ENCODE data around the gene PTPRR.

PTPRR gene

GRCh38 chr12:70950451-70950850 lies 29.9 kb upstream of the PTPRR start:
- Histone ChIP-seq H2AK5ac (ENCODE audit: low read length) (no peak overlapping the region), H4K12ac (ENCODE audit: low read depth, low read length) (no peak overlapping the region), H3K4me2 (ENCODE audit: low read length) (no peak overlapping the region), H2BK5ac (ENCODE audit: low read depth, low read length, poor library complexity) (no peak overlapping the region), H3K4ac (ENCODE audit: low read depth, low read length) (no peak overlapping the region), H2BK120ac (ENCODE audit: insufficient read depth, low read length, poor library complexity) (no peak overlapping the region), H3K79me2 (ENCODE audit: control insufficient read depth, insufficient read depth, low read length, poor library complexity) (no peaks in the 10 kb centered on the region), H2BK12ac (ENCODE audit: low read length) (no peak overlapping the region), H4K91ac (ENCODE audit: low read depth, low read length) (no peak overlapping the region), H3K9ac (ENCODE audit: low read length) (no peak overlapping the region), H3K18ac (ENCODE audit: low read length) (no peak overlapping the region), H3K4me1 (ENCODE audit: control insufficient read depth in 1 of 2, insufficient read depth in 2 of 2, low read length in 2 of 2) (no peaks in the 10 kb centered on the region), H3K27ac (ENCODE audit: low read depth, low read length) (no peak overlapping the region), H3K14ac (ENCODE audit: low read length) (no peak overlapping the region), H3K9me3 (ENCODE audit: insufficient read depth, low read depth, low read length) (no peaks in the 10 kb centered on the region), H2AFZ (ENCODE audit: insufficient read depth, low read length, poor library complexity) (no peak overlapping the region), H3K27me3 (ENCODE audit: insufficient read depth, low read length) (no peaks in the 10 kb centered on the region), H3K36me3 (ENCODE audit: control insufficient read depth in 1 of 2, insufficient read depth in 2 of 2, low read length in 2 of 2) (no peaks in the 10 kb centered on the region), H3K4me3 (ENCODE audit: low read depth, low read length) (no peak overlapping the region), H3K79me1 (ENCODE audit: low read length) (no peaks in the 10 kb centered on the region), H4K8ac (ENCODE audit: low read depth, low read length) (no peak overlapping the region), H3K23ac (ENCODE audit: low read length) (no peak overlapping the region)
- WGBS (ENCODE audit: extremely low coverage, insufficient coverage, insufficient read length) = no CpG with 5 or more reads among the region's 2 CpGs
- no peak for DNase-seq

- H2AFZ ChIP-seq (ENCODE audit: insufficient read depth, low read length, poor library complexity) = no peak overlapping the region
- no peak overlapping the region for H3K23ac ChIP-seq (ENCODE audit: low read length)
- no peaks in the 10 kb centered on the region for H3K27me3 ChIP-seq (ENCODE audit: insufficient read depth, low read length)
- no peaks in the 10 kb centered on the region for H3K79me2 ChIP-seq (ENCODE audit: control insufficient read depth, insufficient read depth, low read length, poor library complexity)
- H2BK5ac ChIP-seq (ENCODE audit: low read depth, low read length, poor library complexity) = no peak overlapping the region
- H4K8ac ChIP-seq (ENCODE audit: low read depth, low read length) = no peak overlapping the region
- no peak overlapping the region for H3K4me2 ChIP-seq (ENCODE audit: low read length)
- no peaks in the 10 kb centered on the region for H3K4me1 ChIP-seq (ENCODE audit: control insufficient read depth in 1 of 2, insufficient read depth in 2 of 2, low read length in 2 of 2)
- no peak overlapping the region for H3K4me3 ChIP-seq (ENCODE audit: low read depth, low read length)
- no peak overlapping the region for H3K4ac ChIP-seq (ENCODE audit: low read depth, low read length)
- H2BK120ac ChIP-seq (ENCODE audit: insufficient read depth, low read length, poor library complexity) = no peak overlapping the region
- no peaks in the 10 kb centered on the region for H3K36me3 ChIP-seq (ENCODE audit: control insufficient read depth in 1 of 2, insufficient read depth in 2 of 2, low read length in 2 of 2)
- no peak overlapping the region for H2AK5ac ChIP-seq (ENCODE audit: low read length)
- no peak for DNase-seq
- H3K9me3 ChIP-seq (ENCODE audit: insufficient read depth, low read depth, low read length) = no peaks in the 10 kb centered on the region
- H2BK12ac ChIP-seq (ENCODE audit: low read length) = no peak overlapping the region
- no peak overlapping the region for H4K12ac ChIP-seq (ENCODE audit: low read depth, low read length)
- H3K79me1 ChIP-seq (ENCODE audit: low read length) = no peaks in the 10 kb centered on the region
- H4K91ac ChIP-seq (ENCODE audit: low read depth, low read length) = no peak overlapping the region
- H3K14ac ChIP-seq (ENCODE audit: low read length) = no peak overlapping the region
- H3K27ac ChIP-seq (ENCODE audit: low read depth, low read length) = no peak overlapping the region
- no peak overlapping the region for H3K18ac ChIP-seq (ENCODE audit: low read length)
- no peak overlapping the region for H3K9ac ChIP-seq (ENCODE audit: low read length)
Measured at GRCh38 chr12:70948976-70949336, 28.4 kb upstream of the PTPRR start.

- Histone ChIP-seq H2AK5ac (ENCODE audit: low read length) (no peak overlapping the region), H2AFZ (ENCODE audit: insufficient read depth, low read length, poor library complexity) (no peak overlapping the region), H2BK12ac (ENCODE audit: low read length) (no peak overlapping the region), H3K9me3 (ENCODE audit: insufficient read depth, low read depth, low read length) (no peaks in the 10 kb centered on the region), H3K79me1 (ENCODE audit: low read length) (no peaks in the 10 kb centered on the region), H4K91ac (ENCODE audit: low read depth, low read length) (no peak overlapping the region), H3K14ac (ENCODE audit: low read length) (no peak overlapping the region), H3K27ac (ENCODE audit: low read depth, low read length) (no peak overlapping the region), H2BK120ac (ENCODE audit: insufficient read depth, low read length, poor library complexity) (no peak overlapping the region), H3K4me3 (ENCODE audit: low read depth, low read length) (no peak overlapping the region), H3K27me3 (ENCODE audit: insufficient read depth, low read length) (no peaks in the 10 kb centered on the region), H3K36me3 (ENCODE audit: control insufficient read depth in 1 of 2, insufficient read depth in 2 of 2, low read length in 2 of 2) (no peaks in the 10 kb centered on the region), H3K4me1 (ENCODE audit: control insufficient read depth in 1 of 2, insufficient read depth in 2 of 2, low read length in 2 of 2) (no peaks in the 10 kb centered on the region), H4K12ac (ENCODE audit: low read depth, low read length) (no peak overlapping the region), H4K8ac (ENCODE audit: low read depth, low read length) (no peak overlapping the region), H3K4me2 (ENCODE audit: low read length) (no peak overlapping the region), H3K79me2 (ENCODE audit: control insufficient read depth, insufficient read depth, low read length, poor library complexity) (no peaks in the 10 kb centered on the region), H3K4ac (ENCODE audit: low read depth, low read length) (no peak overlapping the region), H3K9ac (ENCODE audit: low read length) (no peak overlapping the region), H3K23ac (ENCODE audit: low read length) (no peak overlapping the region), H2BK5ac (ENCODE audit: low read depth, low read length, poor library complexity) (no peak overlapping the region), H3K18ac (ENCODE audit: low read length) (no peak overlapping the region)
- no peak for DNase-seq
- WGBS (ENCODE audit: extremely low coverage, insufficient coverage, insufficient read length) = no CpG with 5 or more reads among the region's 6 CpGs
Measured at GRCh38 chr12:70948236-70948975, 27.9 kb upstream of the PTPRR start.

- H2BK120ac ChIP-seq (ENCODE audit: insufficient read depth, low read length, poor library complexity) = no peak overlapping the region
- WGBS (ENCODE audit: extremely low coverage, insufficient coverage, insufficient read length) = no CpG with 5 or more reads among the region's 3 CpGs
- H2AFZ ChIP-seq (ENCODE audit: insufficient read depth, low read length, poor library complexity) = no peak overlapping the region
- H2BK12ac ChIP-seq (ENCODE audit: low read length) = no peak overlapping the region
- H3K18ac ChIP-seq (ENCODE audit: low read length) = no peak overlapping the region
- no peak overlapping the region for H3K23ac ChIP-seq (ENCODE audit: low read length)
- no peak overlapping the region for H4K12ac ChIP-seq (ENCODE audit: low read depth, low read length)
- no peak overlapping the region for H3K4me2 ChIP-seq (ENCODE audit: low read length)
- H3K36me3 ChIP-seq (ENCODE audit: control insufficient read depth in 1 of 2, insufficient read depth in 2 of 2, low read length in 2 of 2) = no peaks in the 10 kb centered on the region
- DNase-seq = no peak
- no peak overlapping the region for H3K4ac ChIP-seq (ENCODE audit: low read depth, low read length)
- no peaks in the 10 kb centered on the region for H3K4me1 ChIP-seq (ENCODE audit: control insufficient read depth in 1 of 2, insufficient read depth in 2 of 2, low read length in 2 of 2)
- no peaks in the 10 kb centered on the region for H3K79me2 ChIP-seq (ENCODE audit: control insufficient read depth, insufficient read depth, low read length, poor library complexity)
- H4K8ac ChIP-seq (ENCODE audit: low read depth, low read length) = no peak overlapping the region
- no peak overlapping the region for H3K4me3 ChIP-seq (ENCODE audit: low read depth, low read length)
- H2AK5ac ChIP-seq (ENCODE audit: low read length) = no peak overlapping the region
- H3K14ac ChIP-seq (ENCODE audit: low read length) = no peak overlapping the region
- no peak overlapping the region for H2BK5ac ChIP-seq (ENCODE audit: low read depth, low read length, poor library complexity)
- no peaks in the 10 kb centered on the region for H3K27me3 ChIP-seq (ENCODE audit: insufficient read depth, low read length)
- H3K27ac ChIP-seq (ENCODE audit: low read depth, low read length) = no peak overlapping the region
- H4K91ac ChIP-seq (ENCODE audit: low read depth, low read length) = no peak overlapping the region
- H3K79me1 ChIP-seq (ENCODE audit: low read length) = no peaks in the 10 kb centered on the region
- no peaks in the 10 kb centered on the region for H3K9me3 ChIP-seq (ENCODE audit: insufficient read depth, low read depth, low read length)
- no peak overlapping the region for H3K9ac ChIP-seq (ENCODE audit: low read length)
Measured at GRCh38 chr12:70936203-70936813, 15.8 kb upstream of the PTPRR start.
